ENCODE data around the gene NRXN2.

The NRXN2 gene

DNA sequence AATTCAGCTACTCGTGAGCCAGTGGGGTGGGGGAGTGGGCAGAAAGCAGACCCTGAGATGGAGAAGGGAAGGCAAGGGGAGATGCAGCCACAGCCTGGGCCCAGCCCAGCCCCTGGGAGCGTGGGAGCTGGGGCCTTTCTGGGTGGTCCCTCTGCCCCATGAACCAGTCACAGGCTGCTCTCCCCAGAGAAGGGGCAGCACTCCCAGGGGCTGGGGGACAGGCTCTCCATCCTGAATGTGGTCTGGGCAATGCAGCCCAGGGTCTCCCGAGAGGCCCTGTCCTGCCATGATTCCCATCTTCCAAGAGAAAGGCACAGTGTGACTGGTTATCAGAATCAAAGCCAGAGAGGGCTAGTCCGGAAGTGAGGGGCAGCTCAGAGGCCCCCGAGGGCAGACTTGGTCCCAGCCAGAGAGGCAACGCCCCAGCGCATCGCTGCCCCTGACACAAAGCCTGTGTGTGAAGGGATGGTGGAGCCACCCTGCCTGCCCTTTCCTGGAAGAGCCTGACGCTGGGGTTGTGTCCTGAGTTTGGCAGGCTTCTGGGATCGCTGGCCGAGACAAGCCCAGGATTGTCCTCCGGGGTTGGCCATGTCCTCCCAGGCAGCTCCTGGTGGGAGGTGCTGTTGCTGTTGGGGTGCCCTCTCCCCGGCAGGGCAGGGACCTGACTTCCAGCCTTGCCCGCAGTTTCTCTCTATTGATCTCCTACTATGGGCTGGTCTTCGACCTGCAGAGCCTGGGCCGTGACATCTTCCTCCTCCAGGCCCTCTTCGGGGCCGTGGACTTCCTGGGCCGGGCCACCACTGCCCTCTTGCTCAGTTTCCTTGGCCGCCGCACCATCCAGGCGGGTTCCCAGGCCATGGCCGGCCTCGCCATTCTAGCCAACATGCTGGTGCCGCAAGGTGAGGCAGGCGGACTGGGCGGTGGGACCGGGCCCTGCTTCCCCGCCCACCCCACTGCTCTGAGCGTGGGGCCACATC, 155.8 kb downstream of the NRXN2 start:
- Histone ChIP-seq H3F3A (ENCODE audit: control insufficient read depth, insufficient read depth) (no peaks in the 10 kb centered on the region), H3K79me2 (ENCODE audit: control insufficient read depth, low read length) (no peaks in the 10 kb centered on the region), H3K9me3 (ENCODE audit: control insufficient read depth, insufficient read depth, low read length) (no peaks in the 10 kb centered on the region), H3K9me2 (replicated peaks; ENCODE audit: control insufficient read depth, low read length) (no peaks in the 10 kb centered on the region), H3K27me3 (ENCODE audit: control insufficient read depth, low read length) (no peaks in the 10 kb centered on the region), H3K36me3 (ENCODE audit: control insufficient read depth, low read length) (no peaks in the 10 kb centered on the region), H3K27ac (ENCODE audit: low read depth, low read length) (no peak overlapping the region), H3K4me1 (ENCODE audit: control insufficient read depth, low read length) (no peaks in the 10 kb centered on the region), H4K20me1 (ENCODE audit: control insufficient read depth, insufficient read depth, low read depth, low read length) (no peaks in the 10 kb centered on the region), H3K4me3 (ENCODE audit: low read length) (no peak overlapping the region), H3K4me2 (ENCODE audit: low read length) (no peak overlapping the region)
- TF ChIP-seq, protein P1, sequence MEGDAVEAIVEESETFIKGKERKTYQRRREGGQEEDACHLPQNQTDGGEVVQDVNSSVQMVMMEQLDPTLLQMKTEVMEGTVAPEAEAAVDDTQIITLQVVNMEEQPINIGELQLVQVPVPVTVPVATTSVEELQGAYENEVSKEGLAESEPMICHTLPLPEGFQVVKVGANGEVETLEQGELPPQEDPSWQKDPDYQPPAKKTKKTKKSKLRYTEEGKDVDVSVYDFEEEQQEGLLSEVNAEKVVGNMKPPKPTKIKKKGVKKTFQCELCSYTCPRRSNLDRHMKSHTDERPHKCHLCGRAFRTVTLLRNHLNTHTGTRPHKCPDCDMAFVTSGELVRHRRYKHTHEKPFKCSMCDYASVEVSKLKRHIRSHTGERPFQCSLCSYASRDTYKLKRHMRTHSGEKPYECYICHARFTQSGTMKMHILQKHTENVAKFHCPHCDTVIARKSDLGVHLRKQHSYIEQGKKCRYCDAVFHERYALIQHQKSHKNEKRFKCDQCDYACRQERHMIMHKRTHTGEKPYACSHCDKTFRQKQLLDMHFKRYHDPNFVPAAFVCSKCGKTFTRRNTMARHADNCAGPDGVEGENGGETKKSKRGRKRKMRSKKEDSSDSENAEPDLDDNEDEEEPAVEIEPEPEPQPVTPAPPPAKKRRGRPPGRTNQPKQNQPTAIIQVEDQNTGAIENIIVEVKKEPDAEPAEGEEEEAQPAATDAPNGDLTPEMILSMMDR (IDR thresholded peaks at IDR 0.05; ENCODE audit: low read depth, low read length, poor library complexity, severe bottlenecking), result no peak
- no peak for TF ChIP-seq EZH2phosphoT487 (IDR thresholded peaks at IDR 0.05; ENCODE audit: borderline replicate concordance, low read length)

DNA sequence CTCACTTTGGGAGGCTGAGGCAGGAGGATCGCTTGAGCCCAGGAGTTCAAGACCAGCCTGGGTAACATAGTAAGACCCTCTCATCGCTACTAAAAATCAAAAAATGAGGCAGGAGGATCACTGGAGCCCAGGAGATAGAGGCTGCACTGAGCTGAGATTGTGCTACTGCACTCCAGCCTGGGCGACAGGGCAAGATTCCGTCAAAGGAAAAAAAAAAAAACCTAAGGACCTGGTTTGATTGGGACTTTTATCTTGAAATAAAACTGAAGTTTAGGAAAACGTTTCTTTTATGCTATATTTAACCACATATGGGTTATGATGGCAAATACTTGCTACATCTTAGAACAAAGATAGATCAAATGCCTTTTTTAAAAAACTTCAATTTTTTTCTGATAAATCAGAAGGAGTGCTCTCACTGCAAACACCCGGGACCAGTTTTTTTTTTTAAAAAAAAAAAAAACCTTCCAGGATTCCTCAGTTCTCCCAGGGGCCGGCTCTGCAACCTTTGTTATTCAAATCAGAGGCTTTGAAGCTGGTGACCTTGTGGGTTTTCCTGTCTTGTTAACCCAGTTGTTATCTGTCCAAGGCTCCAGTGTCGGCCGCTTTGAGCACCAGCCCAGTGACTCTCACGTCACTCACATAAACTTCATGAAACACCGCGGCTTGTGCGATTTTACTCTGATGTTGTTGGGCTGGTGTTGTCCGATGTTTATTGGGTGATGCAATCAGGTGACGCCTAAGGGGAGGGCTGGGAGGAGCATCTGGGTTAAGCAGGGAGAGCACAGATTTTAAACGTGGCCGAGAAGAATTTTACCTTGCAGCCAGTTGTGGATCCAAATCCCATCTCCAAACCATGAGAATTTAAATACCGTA, 156.7 kb downstream of the NRXN2 start:
- no peak overlapping the region for H3K4me2 ChIP-seq (ENCODE audit: low read length)
- H4K20me1 ChIP-seq (ENCODE audit: control insufficient read depth, insufficient read depth, low read depth, low read length), result no peaks in the 10 kb centered on the region
- no peaks in the 10 kb centered on the region for H3F3A ChIP-seq (ENCODE audit: control insufficient read depth, insufficient read depth)
- H3K4me3 ChIP-seq (ENCODE audit: low read length), result no peak overlapping the region
- H3K27ac ChIP-seq (ENCODE audit: low read depth, low read length), result no peak overlapping the region
- H3K9me2 ChIP-seq (replicated peaks; ENCODE audit: control insufficient read depth, low read length), result no peaks in the 10 kb centered on the region
- H3K36me3 ChIP-seq (ENCODE audit: control insufficient read depth, low read length), result no peaks in the 10 kb centered on the region
- TF ChIP-seq EZH2phosphoT487 (IDR thresholded peaks at IDR 0.05; ENCODE audit: borderline replicate concordance, low read length), result no peak
- TF ChIP-seq, protein P1 (IDR thresholded peaks at IDR 0.05; ENCODE audit: low read depth, low read length, poor library complexity, severe bottlenecking), result no peak
- H3K4me1 ChIP-seq (ENCODE audit: control insufficient read depth, low read length), result no peaks in the 10 kb centered on the region
- H3K79me2 ChIP-seq (ENCODE audit: control insufficient read depth, low read length), result no peaks in the 10 kb centered on the region
- H3K27me3 ChIP-seq (ENCODE audit: control insufficient read depth, low read length), result no peaks in the 10 kb centered on the region
- H3K9me3 ChIP-seq (ENCODE audit: control insufficient read depth, insufficient read depth, low read length), result no peaks in the 10 kb centered on the region

DNA sequence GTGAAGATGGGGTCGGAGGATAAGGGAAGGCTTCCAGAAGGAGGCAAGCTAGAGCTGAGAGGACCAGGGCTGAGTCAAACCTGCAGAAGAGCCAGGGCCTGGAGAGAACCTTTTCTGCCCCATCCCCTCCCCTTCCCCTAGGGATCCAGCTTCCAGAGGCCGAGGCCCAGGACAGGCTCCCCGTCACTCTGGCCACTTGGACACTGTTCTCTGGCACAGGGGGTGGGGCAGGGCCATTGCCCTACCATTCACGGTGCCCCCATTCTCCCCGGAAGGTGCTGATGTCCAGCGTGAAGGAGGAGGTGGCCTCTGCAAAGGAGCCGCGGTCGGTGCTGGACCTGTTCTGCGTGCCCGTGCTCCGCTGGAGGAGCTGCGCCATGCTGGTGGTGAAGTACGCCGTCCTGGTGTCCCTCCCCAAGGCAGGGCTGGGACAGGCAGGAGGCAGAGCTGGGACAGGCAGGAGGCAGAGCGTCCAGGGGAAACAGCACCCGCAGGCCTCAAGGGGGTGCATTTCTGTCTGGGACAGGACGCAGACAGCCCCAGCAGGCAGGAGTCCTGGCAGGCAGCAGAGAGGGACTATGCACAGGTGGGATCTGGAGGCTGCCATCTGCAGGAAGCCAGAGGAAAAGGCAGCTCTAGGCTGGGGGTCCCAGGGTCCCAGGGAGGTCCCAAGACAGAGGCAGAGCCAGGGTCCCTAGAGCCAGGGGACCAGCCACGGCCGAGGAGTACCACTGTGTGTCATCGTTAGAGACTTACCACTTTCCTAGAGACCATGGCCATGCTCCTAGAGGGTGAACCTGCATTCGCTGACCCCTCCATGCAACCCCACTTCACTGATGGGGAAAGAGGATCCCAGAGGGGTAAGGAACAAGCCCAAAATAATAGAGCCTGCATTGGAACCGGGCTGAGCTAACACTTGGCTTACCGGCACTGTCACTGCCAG, 157.8 kb downstream of the NRXN2 start:
- no peak overlapping the region for H3K27ac ChIP-seq (ENCODE audit: low read depth, low read length)
- no peak overlapping the region for H3K4me2 ChIP-seq (ENCODE audit: low read length)
- no peaks in the 10 kb centered on the region for H3K9me3 ChIP-seq (ENCODE audit: control insufficient read depth, insufficient read depth, low read length)
- TF ChIP-seq, protein P1 (IDR thresholded peaks at IDR 0.05; ENCODE audit: low read depth, low read length, poor library complexity, severe bottlenecking), result peak; percentile 43
- no peak for TF ChIP-seq EZH2phosphoT487 (IDR thresholded peaks at IDR 0.05; ENCODE audit: borderline replicate concordance, low read length)
- H3K27me3 ChIP-seq (ENCODE audit: control insufficient read depth, low read length), result no peaks in the 10 kb centered on the region
- no peaks in the 10 kb centered on the region for H3K79me2 ChIP-seq (ENCODE audit: control insufficient read depth, low read length)
- H3F3A ChIP-seq (ENCODE audit: control insufficient read depth, insufficient read depth), result no peaks in the 10 kb centered on the region
- no peak overlapping the region for H3K4me3 ChIP-seq (ENCODE audit: low read length)
- H4K20me1 ChIP-seq (ENCODE audit: control insufficient read depth, insufficient read depth, low read depth, low read length), result no peaks in the 10 kb centered on the region
- H3K36me3 ChIP-seq (ENCODE audit: control insufficient read depth, low read length), result no peaks in the 10 kb centered on the region
- H3K4me1 ChIP-seq (ENCODE audit: control insufficient read depth, low read length), result no peaks in the 10 kb centered on the region
- H3K9me2 ChIP-seq (replicated peaks; ENCODE audit: control insufficient read depth, low read length), result no peaks in the 10 kb centered on the region
